ENCODE results near the gene C2orf68. TPM values are rescaled to one million over a fixed set of nuclear protein-coding genes. Genes with fewer than 3 reads are reported as not detected.

The C2orf68 gene
- total RNA-seq, 2 donors from 2014 or later = 9.9 to 14.5 TPM

DNA sequence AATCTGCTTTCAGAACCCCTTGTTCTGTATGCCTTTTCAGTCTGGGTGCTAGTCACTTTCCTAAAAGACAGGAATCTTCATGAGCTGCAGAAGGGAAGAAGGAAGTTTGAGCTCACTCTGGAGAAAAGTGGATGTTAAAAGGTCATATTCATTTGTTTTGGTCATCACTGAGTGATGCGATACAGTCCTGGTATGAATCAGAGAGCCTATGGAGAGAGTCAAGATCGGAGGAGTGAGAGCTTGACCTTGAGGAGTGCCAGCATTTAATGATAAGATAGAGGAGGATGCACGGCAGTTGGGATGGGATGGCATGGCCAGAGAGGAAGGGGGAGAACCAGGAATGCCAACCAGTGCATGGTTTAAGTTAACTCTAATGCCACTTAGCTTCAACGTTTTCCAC is 23.8 kb upstream of the C2orf68 start:
- intact Hi-C loops (cut with DNase I) = no loop called here
- H3K9me3 ChIP-seq = no peaks in the 10 kb centered on the region
- H3K27me3 ChIP-seq = no peaks in the 10 kb centered on the region
- H3K27ac ChIP-seq = no peak overlapping the region
- no peaks in the 10 kb centered on the region for H3K4me1 ChIP-seq
- peaks cover 9 to 48% of the 10 kb centered on the region in 2 donors for H3K36me3 ChIP-seq (replicated peaks in 1 of 2; ENCODE audit: insufficient read depth in 1 of 2, low read depth in 2 of 2)
- TF ChIP-seq, protein P1, sequence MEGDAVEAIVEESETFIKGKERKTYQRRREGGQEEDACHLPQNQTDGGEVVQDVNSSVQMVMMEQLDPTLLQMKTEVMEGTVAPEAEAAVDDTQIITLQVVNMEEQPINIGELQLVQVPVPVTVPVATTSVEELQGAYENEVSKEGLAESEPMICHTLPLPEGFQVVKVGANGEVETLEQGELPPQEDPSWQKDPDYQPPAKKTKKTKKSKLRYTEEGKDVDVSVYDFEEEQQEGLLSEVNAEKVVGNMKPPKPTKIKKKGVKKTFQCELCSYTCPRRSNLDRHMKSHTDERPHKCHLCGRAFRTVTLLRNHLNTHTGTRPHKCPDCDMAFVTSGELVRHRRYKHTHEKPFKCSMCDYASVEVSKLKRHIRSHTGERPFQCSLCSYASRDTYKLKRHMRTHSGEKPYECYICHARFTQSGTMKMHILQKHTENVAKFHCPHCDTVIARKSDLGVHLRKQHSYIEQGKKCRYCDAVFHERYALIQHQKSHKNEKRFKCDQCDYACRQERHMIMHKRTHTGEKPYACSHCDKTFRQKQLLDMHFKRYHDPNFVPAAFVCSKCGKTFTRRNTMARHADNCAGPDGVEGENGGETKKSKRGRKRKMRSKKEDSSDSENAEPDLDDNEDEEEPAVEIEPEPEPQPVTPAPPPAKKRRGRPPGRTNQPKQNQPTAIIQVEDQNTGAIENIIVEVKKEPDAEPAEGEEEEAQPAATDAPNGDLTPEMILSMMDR (IDR thresholded peaks at IDR 0.05) = no peak
- no peak for TF ChIP-seq POLR2A (IDR thresholded peaks at IDR 0.05)
- no peak for ATAC-seq
- no peak for DNase-seq
- H3K4me3 ChIP-seq = no peak overlapping the region
- WGBS, 2 donors = 45 to 47% methylated on average over 4 of the region's 4 CpGs

DNA sequence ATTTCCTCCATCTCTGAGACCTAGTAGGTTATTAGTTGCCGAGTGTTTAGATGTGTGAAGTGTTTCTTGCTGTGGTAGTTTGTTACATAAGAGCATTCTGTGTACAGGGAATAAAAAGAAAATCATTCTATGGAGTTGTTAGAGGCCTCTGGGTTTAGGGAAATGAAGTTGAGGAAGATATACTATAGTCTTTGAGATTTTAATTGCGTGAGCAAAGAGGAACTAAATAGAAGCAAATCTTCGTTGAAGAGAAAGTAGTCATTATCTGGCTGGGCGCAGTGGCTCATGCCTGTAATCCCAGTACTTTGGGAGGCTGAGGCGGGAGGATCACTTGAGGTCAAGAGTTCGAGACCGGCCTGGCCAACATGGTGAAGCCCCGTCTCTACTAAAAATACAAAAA is 23.1 kb upstream of the C2orf68 start:
- Histone ChIP-seq H3K27me3 (no peaks in the 10 kb centered on the region), H3K4me3 (no peak overlapping the region), H3K4me1 (no peaks in the 10 kb centered on the region), H3K9me3 (no peaks in the 10 kb centered on the region), H3K36me3 (replicated peaks in 1 of 2; ENCODE audit: insufficient read depth in 1 of 2, low read depth in 2 of 2) (peaks cover 9 to 48% of the 10 kb centered on the region in 2 donors), H3K27ac (no peak overlapping the region)
- intact Hi-C loops (cut with DNase I) = no loop called here
- DNase-seq (no peak), ATAC-seq (no peak)
- WGBS, 2 donors = 82 to 92% methylated on average over 8 of the region's 8 CpGs
- no peak for TF ChIP-seq POLR2A (IDR thresholded peaks at IDR 0.05)

DNA sequence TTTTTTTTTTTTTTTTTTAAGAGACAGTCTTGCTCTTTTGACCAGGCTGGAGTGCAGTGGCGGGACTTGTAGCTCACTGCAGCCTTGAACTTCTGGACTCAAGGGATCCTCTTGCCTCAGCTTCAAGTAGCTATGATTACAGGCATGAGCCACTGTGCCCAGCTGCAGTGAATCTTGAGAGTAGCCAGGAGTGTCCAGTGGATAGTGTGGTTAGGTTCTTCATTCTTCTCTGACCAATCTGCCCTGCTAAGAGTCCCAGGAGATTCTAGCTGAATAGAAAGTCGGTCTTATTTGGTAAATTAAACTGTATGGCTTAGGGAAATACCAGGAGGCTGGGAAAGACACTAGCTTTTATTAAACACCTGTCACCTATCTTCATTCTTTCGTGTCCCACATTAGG is 19.4 kb upstream of the C2orf68 start:
- H3K9me3 ChIP-seq = no peaks in the 10 kb centered on the region
- ATAC-seq (no peak), DNase-seq (no peak)
- no peak overlapping the region for H3K4me3 ChIP-seq
- intact Hi-C loops (cut with DNase I) = no loop called here
- 81 to 87% methylated on average over 3 of the region's 3 CpGs for WGBS, 2 donors
- H3K4me1 ChIP-seq = no peaks in the 10 kb centered on the region
- peaks cover 17 to 38% of the 10 kb centered on the region in 2 donors for H3K36me3 ChIP-seq (replicated peaks in 1 of 2; ENCODE audit: insufficient read depth in 1 of 2, low read depth in 2 of 2)
- no peaks in the 10 kb centered on the region for H3K27me3 ChIP-seq
- no peak overlapping the region for H3K27ac ChIP-seq
- TF ChIP-seq POLR2A (IDR thresholded peaks at IDR 0.05) = no peak
- TF ChIP-seq, protein P1 (IDR thresholded peaks at IDR 0.05) = no peak

DNA sequence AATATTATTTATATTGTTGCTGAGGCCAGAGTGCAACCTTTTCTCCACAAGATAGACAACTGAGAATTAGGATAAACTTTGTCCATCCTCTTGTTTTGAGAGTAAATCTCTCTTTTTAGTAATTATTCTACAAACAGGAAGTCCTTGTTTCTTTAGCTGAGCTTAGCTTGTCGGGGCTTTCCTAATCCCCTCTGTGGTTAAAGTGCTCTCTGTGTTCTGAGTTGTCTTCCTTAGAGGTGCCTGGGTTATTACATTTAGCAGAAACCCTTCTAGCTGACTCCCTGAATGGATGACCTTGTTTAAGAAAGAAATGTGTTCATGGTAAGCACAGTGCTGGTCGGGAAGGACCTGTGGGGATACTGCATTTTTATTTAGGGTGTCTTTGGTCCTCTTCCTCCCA is 16.8 kb upstream of the C2orf68 start:
- intact Hi-C loops (cut with DNase I) = no loop called here
- no peak for TF ChIP-seq POLR2A (IDR thresholded peaks at IDR 0.05)
- TF ChIP-seq, protein P1 (IDR thresholded peaks at IDR 0.05) = no peak
- no peak for ATAC-seq
- Histone ChIP-seq H3K27me3 (no peaks in the 10 kb centered on the region), H3K4me3 (no peak overlapping the region), H3K27ac (no peak overlapping the region), H3K9me3 (no peaks in the 10 kb centered on the region), H3K4me1 (no peaks in the 10 kb centered on the region), H3K36me3 (replicated peaks in 1 of 2; ENCODE audit: insufficient read depth in 1 of 2, low read depth in 2 of 2) (peaks cover 31 to 49% of the 10 kb centered on the region in 2 donors)
- DNase-seq = no peak
- 72 to 89% methylated on average over 2 of the region's 2 CpGs for WGBS, 2 donors

DNA sequence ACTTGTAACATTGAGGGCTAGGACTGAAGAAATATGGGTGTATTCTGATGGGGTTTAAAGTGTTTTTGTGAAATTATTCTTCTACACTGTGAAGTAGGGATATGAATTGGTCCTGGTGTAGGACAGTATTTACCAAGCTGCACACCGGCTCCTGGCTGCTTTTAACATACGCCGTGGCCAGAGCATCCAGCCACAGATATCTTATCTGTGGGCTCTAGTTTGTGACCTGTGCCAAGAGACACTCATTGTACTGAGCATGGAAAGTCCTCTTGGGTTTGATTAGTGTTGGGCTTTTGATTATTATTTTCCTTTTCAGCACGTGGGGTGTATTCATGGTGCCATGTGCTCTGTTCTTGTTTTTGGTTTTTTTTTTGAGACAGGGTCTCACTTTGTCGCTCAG is 12.1 kb upstream of the C2orf68 start:
- no peaks in the 10 kb centered on the region for H3K9me3 ChIP-seq
- H3K4me1 ChIP-seq = no peaks in the 10 kb centered on the region
- ATAC-seq (no peak), DNase-seq (no peak)
- no peak overlapping the region for H3K4me3 ChIP-seq
- TF ChIP-seq POLR2A (IDR thresholded peaks at IDR 0.05) = no peak
- TF ChIP-seq, protein P1 (IDR thresholded peaks at IDR 0.05) = no peak
- H3K36me3 ChIP-seq (replicated peaks in 1 of 2; ENCODE audit: insufficient read depth in 1 of 2, low read depth in 2 of 2) = peaks cover 20 to 46% of the 10 kb centered on the region in 2 donors
- WGBS, 2 donors = 62 to 65% methylated on average over 5 of the region's 5 CpGs
- intact Hi-C loops (cut with DNase I) = no loop called here
- H3K27me3 ChIP-seq = no peaks in the 10 kb centered on the region
- no peak overlapping the region for H3K27ac ChIP-seq
